HepG2 (cell line): ENCODE measurements around the gene LMNTD1. TPM values are rescaled to one million over a fixed set of nuclear protein-coding genes. Genes with fewer than 3 reads are reported as not detected.

Experiments
- ATAC-seq: fragments of 200-7000 bp; cut with Tn5 transposase; 3 replicates; pipeline ENCODE4 v1.9.1; 2020; ENCODE audit warnings: mild to moderate bottlenecking, moderate library complexity
- BruUV-seq: library from RNA; stranded (reverse); fragments of 400-500 nt; replicated peaks from 2 replicates; lab custom pipeline; 2021; lab: Mats Ljungman, UMichigan
- CTCF ChIA-PET: fragments of 300-600 bp; formaldehyde crosslinking; extraction: SDS; loops from one replicate; lab custom pipeline; 2021; ENCODE audit warnings: low total read pairs, inconsistent platforms, low intra/inter-chr PET ratio; lab: Yijun Ruan, JAX
- POLR2A ChIA-PET: fragments of 350-600 bp; sonication (Branson Sonifier 250); formaldehyde crosslinking; loops from one replicate; lab custom pipeline; 2020; ENCODE audit warnings: antibody characterized with exemption, inconsistent platforms; lab: Yijun Ruan, JAX
- DNase-seq: peaks from one replicate; pipeline ENCODE4 v3.0.0-alpha.2; 2015; ENCODE audit warnings: low spot score
- FAIRE-seq: peaks from 3 replicates; lab custom pipeline; 2011; peaks lifted over from hg19 to GRCh38; lab: Jason Lieb, UNC
- H2AFZ ChIP-seq: one replicate; pipeline ENCODE4 v1.6.1; 2011; ENCODE audit warnings: low read length, inconsistent platforms
- H3K27ac ChIP-seq: fragments of 300-600 bp; 3 replicates; pipeline ENCODE4 v1.8.0; 2011; ENCODE audit warnings: mixed run types, mild to moderate bottlenecking, mixed read lengths, low read length, inconsistent platforms; ENCODE audit not compliant: insufficient read depth; ENCODE audit errors: extremely low read length
- H3K27me3 ChIP-seq, 2 experiments: fragments of 200-600 bp in 1 of 2; 2 replicates in 1 of 2; 3 replicates in 1 of 2; pipeline versions ENCODE4 v1.6.0 to v1.8.0; 2011; ENCODE audit warnings: low read length in 2 of 2, mild to moderate bottlenecking in 2 of 2, moderate library complexity in 2 of 2, inconsistent platforms in 1 of 2; ENCODE audit not compliant: insufficient read depth in 2 of 2, control insufficient read depth in 1 of 2
- H3K36me3 ChIP-seq, 2 experiments: fragments of 200-600 bp in 1 of 2; replicated peaks in 1 of 2; 2 replicates in 1 of 2; 3 replicates in 1 of 2; pipeline versions ENCODE4 v1.5.1 to v1.8.0; 2011; ENCODE audit warnings: low read length in 2 of 2, inconsistent platforms in 1 of 2; ENCODE audit not compliant: insufficient read depth in 2 of 2, control insufficient read depth in 1 of 2
- H3K4me1 ChIP-seq: 2 replicates; pipeline ENCODE4 v1.5.1; 2012; ENCODE audit warnings: low read length, inconsistent platforms; ENCODE audit not compliant: insufficient read depth
- H3K4me2 ChIP-seq: 2 replicates; pipeline ENCODE4 v1.6.0; 2011; ENCODE audit warnings: low read depth, low read length, inconsistent platforms
- H3K4me3 ChIP-seq, 3 experiments: fragments of 200-600 bp in 1 of 3; sonication (generic), shearing (Covaris generic) in 1 of 3; replicated peaks in 1 of 3; 2 replicates each; pipeline ENCODE4 v1.5.1; 2011 to 2016; ENCODE audit warnings: low read length in 3 of 3, inconsistent platforms in 2 of 3, low read depth in 2 of 3, mild to moderate bottlenecking in 2 of 3, control low read depth in 1 of 3, mixed read lengths in 1 of 3; ENCODE audit not compliant: insufficient read depth in 1 of 3
- H3K79me2 ChIP-seq: one replicate; pipeline ENCODE4 v1.6.1; 2011; ENCODE audit warnings: low read length, inconsistent platforms; ENCODE audit not compliant: insufficient read depth
- H3K9ac ChIP-seq: 2 replicates; pipeline ENCODE4 v1.6.0; 2011; ENCODE audit warnings: mild to moderate bottlenecking, low read depth, low read length, inconsistent platforms; ENCODE audit not compliant: insufficient read depth
- H3K9me3 ChIP-seq: 2 replicates; pipeline ENCODE4 v1.5.1; 2012; ENCODE audit warnings: mild to moderate bottlenecking, low read length
- H4K20me1 ChIP-seq: 2 replicates; pipeline ENCODE4 v1.6.0; 2011; ENCODE audit warnings: inconsistent platforms, mild to moderate bottlenecking, low read length, moderate library complexity; ENCODE audit not compliant: insufficient read depth
- BCL6 ChIP-seq: IDR thresholded peaks from 2 replicates; pipeline ENCODE4 v1.6.1; 2016; ENCODE audit warnings: missing genetic modification reagents, missing compliant biosample characterization
- FLYWCH1 ChIP-seq: sonication (generic); formaldehyde crosslinking; IDR thresholded peaks from 2 replicates; pipeline ENCODE4 v1.8.1; 2023; ENCODE audit warnings: mild to moderate bottlenecking, missing genetic modification reagents
- NFE2L2 ChIP-seq: fragments of 150-350 bp; IDR thresholded peaks from 2 replicates; pipeline ENCODE4 v1.6.1; 2014; ENCODE audit warnings: low read length
- NFKBIZ ChIP-seq: IDR thresholded peaks from 2 replicates; pipeline ENCODE4 v1.6.1; 2018; ENCODE audit warnings: missing genetic modification reagents, missing compliant biosample characterization
- NR2C2 ChIP-seq: sonication (generic); formaldehyde crosslinking; IDR thresholded peaks from 2 replicates; pipeline ENCODE4 v1.4.0; 2020; ENCODE audit warnings: missing genetic modification reagents, mild to moderate bottlenecking, moderate library complexity, borderline replicate concordance
- TEAD3 ChIP-seq: optimal IDR thresholded peaks from 2 replicates; pipeline ENCODE3; 2016; ENCODE audit warnings: borderline replicate concordance
- ZFP1 ChIP-seq: IDR thresholded peaks from 2 replicates; pipeline ENCODE4 v1.6.1; 2016
- ZNF224 ChIP-seq: sonication (generic); formaldehyde crosslinking; IDR thresholded peaks from 2 replicates; pipeline ENCODE4 v1.5.0; 2020; ENCODE audit warnings: mild to moderate bottlenecking, missing genetic modification reagents
- ZNF776 ChIP-seq: sonication (generic); formaldehyde crosslinking; IDR thresholded peaks from 2 replicates; pipeline ENCODE4 v1.4.0; 2020; ENCODE audit warnings: mild to moderate bottlenecking, missing genetic modification reagents
- WGBS: methylation state at CpG from one replicate; pipeline ENCODE4 v1.1.6; 2017; ENCODE audit warnings: low lambda C conversion rate; 5-methylcytosine and 5-hydroxymethylcytosine counted together
- in situ Hi-C: cut with HindIII; loops from 2 replicates; pipeline ENCODE4 v1.10.0; 2017; ENCODE audit warnings: low pct_unique_long_range_greater_than_20kb; ENCODE audit not compliant: extremely low pct_ligation_motif_present
- intact Hi-C: fragments of 100-400 bp; cut with micrococcal nuclease; formaldehyde crosslinking; loops from one replicate; pipeline ENCODE4 v1.10.0; 2022; ENCODE audit not compliant: unreplicated experiment
- polyA plus RNA-seq, 8 experiments: library from polyadenylated mRNA; depleted of rRNA in 3 of 8; stranded (reverse) in 7 of 8; unstranded in 1 of 8; fragments of >200 nt; fragmentation: Illumina TruSeq in 4 of 8; extraction: Trizol in 4 of 8; gene quantifications; 2 replicates each; pipeline versions ENCODE4 v1.2.1 to v1.2.3, GENCODE V29; 2011 to 2016; ENCODE audit warnings: low read depth in 4 of 8, missing spikeins in 1 of 8, mixed read lengths in 1 of 8; ENCODE audit not compliant: insufficient read depth in 1 of 8
- total RNA-seq, 5 experiments: library from RNA; depleted of rRNA; stranded (reverse); fragments of >200 nt; fragmentation: Illumina TruSeq; extraction: Trizol; gene quantifications; 2 replicates each; pipeline ENCODE4 v1.2.3, GENCODE V29; 2016; ENCODE audit warnings: low read depth in 1 of 5
- TF ChIP-seq, protein P1 (sequence below): sonication (generic); formaldehyde crosslinking; IDR thresholded peaks from 2 replicates; pipeline ENCODE4 v1.4.0; 2020; ENCODE audit warnings: missing genetic modification reagents
- TF ChIP-seq, protein P2 (sequence below): sonication (generic); formaldehyde crosslinking; IDR thresholded peaks from 2 replicates; pipeline ENCODE4 v1.8.0; 2022; ENCODE audit warnings: low read depth, missing genetic modification reagents

The LMNTD1 gene
- total and polyA plus RNA-seq, 2 of the 13 experiments (the other 11 are each of a cell fraction or from before 2014, with no cell fraction given): not detected

DNA sequence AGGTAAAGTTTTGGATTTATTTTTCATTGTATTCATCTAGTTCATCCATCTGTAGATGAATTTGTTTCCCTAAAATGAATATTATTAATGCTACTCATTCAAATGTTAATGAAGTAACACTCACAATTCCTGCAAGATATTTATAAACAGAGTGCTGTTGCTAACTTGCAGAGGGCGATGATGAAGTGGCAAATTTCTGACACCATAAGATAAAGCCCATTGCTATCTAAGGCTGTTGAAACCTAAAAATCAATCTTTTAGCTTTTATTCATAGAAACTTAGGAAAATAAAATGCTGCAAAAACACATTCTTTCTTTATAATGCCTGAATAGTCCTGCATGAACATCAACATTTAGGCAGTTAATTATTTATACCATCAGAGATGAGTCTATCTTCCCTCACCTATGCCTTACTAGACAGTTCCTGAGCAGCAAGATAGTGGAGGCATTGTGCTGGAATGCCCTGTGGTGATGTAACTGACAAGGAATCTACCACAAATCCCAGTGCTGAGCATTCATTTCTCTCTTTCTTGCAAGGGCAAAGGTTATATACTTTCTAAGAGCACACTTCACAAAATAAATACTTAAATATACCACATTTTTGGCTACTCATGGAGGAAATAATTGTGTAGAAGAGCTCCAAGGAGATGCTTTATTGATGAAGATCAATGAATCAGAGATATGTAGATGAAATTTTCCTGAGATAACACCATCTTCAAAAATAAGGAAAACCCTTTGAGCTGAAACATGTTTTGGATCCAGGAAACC, 57.6 kb downstream of the LMNTD1 start:
- Histone ChIP-seq H3K27ac (no peak overlapping the region), H3K36me3 (no peaks in the 10 kb centered on the region), H3K4me2 (no peak overlapping the region), H2AFZ (no peak overlapping the region), H3K4me3 (no peak overlapping the region), H3K79me2 (no peaks in the 10 kb centered on the region), H3K9ac (no peak overlapping the region), H3K4me1 (peaks cover 8% of the 10 kb centered on the region; the same call in 1 of the 2 replicates), H4K20me1 (no peaks in the 10 kb centered on the region), H3K9me3 (peaks cover 11% of the 10 kb centered on the region; the same call in 1 of the 2 replicates), H3K27me3 (no peaks in the 10 kb centered on the region)
- FAIRE-seq (no peak), ATAC-seq (peak; percentile 51; the same call in 1 of the 3 replicates), DNase-seq (peak; percentile 41)
- TF ChIP-seq TEAD3 (CRISPR knock-in tag) (peak; percentile 40), NR2C2 (no peak), ZNF776 (CRISPR knock-in tag) (no peak), NFE2L2 (no peak), BCL6 (CRISPR knock-in tag) (peak; percentile 84), ZFP1 (CRISPR knock-in tag) (no peak), NFKBIZ (CRISPR knock-in tag) (no peak), FLYWCH1 (CRISPR knock-in tag) (no peak), ZNF224 (no peak)
- TF ChIP-seq, protein P1, sequence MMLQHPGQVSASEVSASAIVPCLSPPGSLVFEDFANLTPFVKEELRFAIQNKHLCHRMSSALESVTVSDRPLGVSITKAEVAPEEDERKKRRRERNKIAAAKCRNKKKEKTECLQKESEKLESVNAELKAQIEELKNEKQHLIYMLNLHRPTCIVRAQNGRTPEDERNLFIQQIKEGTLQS (CRISPR knock-in tag): 0 out of 2 replicates have a peak, but pooled peaks have one; percentile 33
- TF ChIP-seq, protein P2, sequence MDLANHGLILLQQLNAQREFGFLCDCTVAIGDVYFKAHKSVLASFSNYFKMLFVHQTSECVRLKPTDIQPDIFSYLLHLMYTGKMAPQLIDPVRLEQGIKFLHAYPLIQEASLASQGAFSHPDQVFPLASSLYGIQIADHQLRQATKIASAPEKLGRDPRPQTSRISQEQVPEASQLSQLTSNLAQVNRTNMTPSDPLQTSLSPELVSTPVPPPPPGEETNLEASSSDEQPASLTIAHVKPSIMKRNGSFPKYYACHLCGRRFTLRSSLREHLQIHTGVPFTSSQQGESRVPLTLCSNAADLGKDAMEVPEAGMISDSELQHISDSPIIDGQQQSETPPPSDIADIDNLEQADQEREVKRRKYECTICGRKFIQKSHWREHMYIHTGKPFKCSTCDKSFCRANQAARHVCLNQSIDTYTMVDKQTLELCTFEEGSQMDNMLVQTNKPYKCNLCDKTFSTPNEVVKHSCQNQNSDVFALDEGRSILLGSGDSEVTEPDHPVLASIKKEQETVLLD (CRISPR knock-in tag): no peak
- intact Hi-C loops: no loop called here
- ChIA-PET CTCF (no interaction called here), POLR2A (no interaction called here)
- no TSS peak for BruUV-seq
- 29% methylated on average over 1 of the region's 1 CpG for WGBS
- in situ Hi-C loops: no loop called here
